ENCODE measurements around the gene EPYC.

DNA sequence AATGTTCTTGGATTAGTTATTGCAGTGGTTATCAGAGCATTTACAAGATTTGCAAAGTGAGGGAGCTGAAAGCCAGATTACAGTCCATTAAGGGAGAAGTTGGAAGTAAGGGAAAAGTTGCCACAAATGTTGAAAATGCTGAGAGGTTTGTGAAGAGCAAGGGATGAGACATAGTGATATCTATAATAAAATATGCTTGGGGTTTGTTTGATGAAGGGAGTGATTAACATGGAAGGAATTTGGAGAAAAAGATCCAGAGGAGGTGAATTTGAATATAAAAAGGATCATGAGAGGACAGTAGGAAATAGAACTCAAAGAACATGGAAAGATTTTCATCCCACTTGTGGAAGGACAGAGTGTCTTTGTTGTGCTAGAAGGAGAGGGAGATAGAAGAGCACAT lies 30.5 kb downstream of the EPYC start:
- no peak for TF ChIP-seq ZBTB1 (tag by site-specific recombination; IDR thresholded peaks at IDR 0.05)
- TF ChIP-seq, protein P1, sequence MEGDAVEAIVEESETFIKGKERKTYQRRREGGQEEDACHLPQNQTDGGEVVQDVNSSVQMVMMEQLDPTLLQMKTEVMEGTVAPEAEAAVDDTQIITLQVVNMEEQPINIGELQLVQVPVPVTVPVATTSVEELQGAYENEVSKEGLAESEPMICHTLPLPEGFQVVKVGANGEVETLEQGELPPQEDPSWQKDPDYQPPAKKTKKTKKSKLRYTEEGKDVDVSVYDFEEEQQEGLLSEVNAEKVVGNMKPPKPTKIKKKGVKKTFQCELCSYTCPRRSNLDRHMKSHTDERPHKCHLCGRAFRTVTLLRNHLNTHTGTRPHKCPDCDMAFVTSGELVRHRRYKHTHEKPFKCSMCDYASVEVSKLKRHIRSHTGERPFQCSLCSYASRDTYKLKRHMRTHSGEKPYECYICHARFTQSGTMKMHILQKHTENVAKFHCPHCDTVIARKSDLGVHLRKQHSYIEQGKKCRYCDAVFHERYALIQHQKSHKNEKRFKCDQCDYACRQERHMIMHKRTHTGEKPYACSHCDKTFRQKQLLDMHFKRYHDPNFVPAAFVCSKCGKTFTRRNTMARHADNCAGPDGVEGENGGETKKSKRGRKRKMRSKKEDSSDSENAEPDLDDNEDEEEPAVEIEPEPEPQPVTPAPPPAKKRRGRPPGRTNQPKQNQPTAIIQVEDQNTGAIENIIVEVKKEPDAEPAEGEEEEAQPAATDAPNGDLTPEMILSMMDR (tag by site-specific recombination; IDR thresholded peaks at IDR 0.05) = no peak

All from HEK293 (cell line).